Stimulated activated CD4-positive, alpha-beta T cell treated with anti-CD3 and anti-CD28 coated beads, Interleukin-15, amount 100 ng/mL, for 48 hours (primary cell): ENCODE results near the gene CAPRIN1.

Experiments used
- DNase-seq, 2 donors: peaks; one replicate each; pipeline ENCODE4 v3.0.0-alpha.2; 2020; ENCODE audit warnings: low read depth in 2 of 2

CAPRIN1 gene

GRCh38 chr11:34051349-34052035 lies at the start of gene CAPRIN1:
TSS of gene CAPRIN1 (plus strand) at chr11:34051731. CDS start at chr11:34052421, 690 bp downstream.
- DNase-seq, result peak; percentile 71 to 79

GRCh38 chr11:34002420-34002819 lies 49.1 kb upstream of the CAPRIN1 start:
- DNase-seq, result no peak

GRCh38 chr11:34004236-34004635 lies 47.3 kb upstream of the CAPRIN1 start:
- no peak for DNase-seq

- DNase-seq, result no peak
Measured at GRCh38 chr11:34006876-34007275, 44.7 kb upstream of the CAPRIN1 start.

- DNase-seq, result no peak
Measured at GRCh38 chr11:34012734-34013133, 38.8 kb upstream of the CAPRIN1 start.

GRCh38 chr11:34013898-34014571 lies 37.5 kb upstream of the CAPRIN1 start:
- DNase-seq, result no peak

- DNase-seq, result no peak
Measured at GRCh38 chr11:34021977-34022735, 29.4 kb upstream of the CAPRIN1 start.

- no peak for DNase-seq
Measured at GRCh38 chr11:34026432-34026831, 25.1 kb upstream of the CAPRIN1 start.

- DNase-seq, result no peak
Measured at GRCh38 chr11:34027516-34028408, 23.8 kb upstream of the CAPRIN1 start.

- DNase-seq, result no peak
Measured at GRCh38 chr11:34028425-34028824, 23.1 kb upstream of the CAPRIN1 start.

GRCh38 chr11:34029176-34029575 lies 22.4 kb upstream of the CAPRIN1 start:
- DNase-seq, result no peak

- no peak for DNase-seq
Measured at GRCh38 chr11:34030382-34030781, 21.1 kb upstream of the CAPRIN1 start.

GRCh38 chr11:34033399-34033798 lies 18.1 kb upstream of the CAPRIN1 start:
- no peak for DNase-seq

GRCh38 chr11:34034053-34034452 lies 17.5 kb upstream of the CAPRIN1 start:
- no peak for DNase-seq

- DNase-seq, result no peak
Measured at GRCh38 chr11:34036456-34036855, 15.1 kb upstream of the CAPRIN1 start.

- no peak for DNase-seq
Measured at GRCh38 chr11:34037016-34037415, 14.5 kb upstream of the CAPRIN1 start.

- DNase-seq, result no peak
Measured at GRCh38 chr11:34040571-34040970, 11.0 kb upstream of the CAPRIN1 start.

GRCh38 chr11:34044664-34045485 lies 6.7 kb upstream of the CAPRIN1 start:
- peak in 1 of 2 donors; percentile 3 for DNase-seq

- DNase-seq, result no peak
Measured at GRCh38 chr11:34049028-34049427, 2.5 kb upstream of the CAPRIN1 start.

GRCh38 chr11:34050581-34051348 lies 766 bp upstream of the CAPRIN1 start:
- no peak for DNase-seq
